HEK293 (cell line): ENCODE data around the gene ZNF562.

Experiments used
- CTCF ChIP-seq: fragments of 450-650 bp; formaldehyde crosslinking; IDR thresholded peaks from 2 replicates; pipeline ENCODE4 v1.5.1; 2016; ENCODE audit warnings: missing biosample characterization, missing genetic modification characterization
- ZBTB11 ChIP-seq: fragments of 450-650 bp; formaldehyde crosslinking; conservative IDR thresholded peaks from 2 replicates; pipeline ENCODE4 v1.5.1; 2016; ENCODE audit warnings: low read depth, missing biosample characterization, missing genetic modification characterization
- ZBTB44 ChIP-seq: fragments of 450-650 bp; IDR thresholded peaks from 2 replicates; pipeline ENCODE4 v1.5.1; 2018; ENCODE audit warnings: missing biosample characterization, mild to moderate bottlenecking, missing genetic modification characterization
- ZBTB49 ChIP-seq: fragments of 450-650 bp; formaldehyde crosslinking; IDR thresholded peaks from 2 replicates; pipeline ENCODE4 v1.5.1; 2016; ENCODE audit warnings: missing biosample characterization, missing genetic modification characterization, low read depth
- ZBTB7A ChIP-seq: fragments of 450-650 bp; formaldehyde crosslinking; IDR thresholded peaks from 2 replicates; pipeline ENCODE4 v1.5.1; 2016; ENCODE audit warnings: low read depth, missing biosample characterization, missing genetic modification characterization
- ZFP69B ChIP-seq: fragments of 450-650 bp; formaldehyde crosslinking; IDR thresholded peaks from 2 replicates; pipeline ENCODE4 v1.5.1; 2016; ENCODE audit warnings: missing biosample characterization, missing genetic modification characterization
- ZNF324 ChIP-seq: fragments of 450-650 bp; formaldehyde crosslinking; IDR thresholded peaks from 2 replicates; pipeline ENCODE4 v1.5.1; 2016; ENCODE audit warnings: missing biosample characterization, missing genetic modification characterization
- ZNF354C ChIP-seq: fragments of 450-650 bp; formaldehyde crosslinking; IDR thresholded peaks from 2 replicates; pipeline ENCODE4 v1.5.1; 2016; ENCODE audit warnings: missing biosample characterization, missing genetic modification characterization, low read depth, borderline replicate concordance
- ZNF449 ChIP-seq: fragments of 450-650 bp; formaldehyde crosslinking; IDR thresholded peaks from 2 replicates; pipeline ENCODE4 v1.5.1; 2017; ENCODE audit warnings: missing biosample characterization, mild to moderate bottlenecking, missing genetic modification characterization, moderate library complexity
- ZNF514 ChIP-seq: fragments of 450-650 bp; formaldehyde crosslinking; IDR thresholded peaks from 2 replicates; pipeline ENCODE4 v1.5.1; 2016; ENCODE audit warnings: missing biosample characterization, missing genetic modification characterization
- ZNF558 ChIP-seq: fragments of 450-650 bp; formaldehyde crosslinking; IDR thresholded peaks from 2 replicates; pipeline ENCODE4 v1.5.1; 2016; ENCODE audit warnings: missing biosample characterization, missing genetic modification characterization
- ZNF639 ChIP-seq: fragments of 450-650 bp; formaldehyde crosslinking; IDR thresholded peaks from 2 replicates; pipeline ENCODE4 v1.5.1; 2016; ENCODE audit warnings: missing biosample characterization, missing genetic modification characterization
- ZNF660 ChIP-seq: fragments of 450-650 bp; IDR thresholded peaks from 2 replicates; pipeline ENCODE4 v1.5.1; 2018; ENCODE audit warnings: missing biosample characterization, mild to moderate bottlenecking, missing genetic modification characterization
- ZNF692 ChIP-seq: fragments of 450-650 bp; formaldehyde crosslinking; IDR thresholded peaks from 2 replicates; pipeline ENCODE4 v1.5.1; 2016; ENCODE audit warnings: missing biosample characterization, missing genetic modification characterization
- ZNF704 ChIP-seq: fragments of 450-650 bp; formaldehyde crosslinking; IDR thresholded peaks from 2 replicates; pipeline ENCODE4 v1.5.1; 2016; ENCODE audit warnings: missing biosample characterization, missing genetic modification characterization
- ZNF747 ChIP-seq: fragments of 450-650 bp; formaldehyde crosslinking; IDR thresholded peaks from 2 replicates; pipeline ENCODE4 v1.5.1; 2016; ENCODE audit warnings: missing biosample characterization, missing genetic modification characterization
- ZNF830 ChIP-seq: fragments of 450-650 bp; IDR thresholded peaks from 2 replicates; pipeline ENCODE4 v1.5.0; 2018; ENCODE audit warnings: missing biosample characterization, missing genetic modification characterization, low read depth, mild to moderate bottlenecking, moderate library complexity
- ZSCAN18 ChIP-seq: fragments of 450-650 bp; formaldehyde crosslinking; IDR thresholded peaks from 2 replicates; pipeline ENCODE4 v1.5.1; 2016; ENCODE audit warnings: missing biosample characterization, missing genetic modification characterization
- ZSCAN4 ChIP-seq: fragments of 450-650 bp; formaldehyde crosslinking; IDR thresholded peaks from 2 replicates; pipeline ENCODE4 v1.5.1; 2017; ENCODE audit warnings: missing biosample characterization, missing genetic modification characterization
- ZXDB ChIP-seq: fragments of 450-650 bp; formaldehyde crosslinking; IDR thresholded peaks from 2 replicates; pipeline ENCODE4 v1.5.1; 2016; ENCODE audit warnings: missing biosample characterization, missing genetic modification characterization

ZNF562 gene

GRCh38 chr19:9673912-9674662 lies 813 bp downstream of the ZNF562 start (continued):
- TF ChIP-seq ZNF449 (tag by site-specific recombination) (no peak), ZBTB44 (tag by site-specific recombination) (no peak), ZNF660 (no peak), ZNF558 (tag by site-specific recombination) (no peak), ZNF514 (tag by site-specific recombination) (no peak), ZXDB (0 out of 2 replicates have a peak, but pooled peaks have one; percentile 4), ZNF354C (tag by site-specific recombination) (no peak), ZBTB7A (tag by site-specific recombination) (no peak), CTCF (tag by site-specific recombination) (no peak), ZBTB11 (tag by site-specific recombination) (no peak), ZNF639 (tag by site-specific recombination) (no peak), ZNF324 (no peak), ZFP69B (no peak), ZSCAN18 (tag by site-specific recombination) (no peak), ZNF747 (no peak), ZNF830 (no peak), ZNF704 (no peak), ZBTB49 (no peak), ZSCAN4 (no peak), ZNF692 (tag by site-specific recombination) (no peak)
